KMS-11 (cell line): Measurements from ENCODE around the gene PPP1R12C.

Experiments used
- H2AFZ ChIP-seq: fragments of 200-600 bp; sonication (generic); 2 replicates; pipeline ENCODE4 v1.6.1; 2016; ENCODE audit warnings: antibody characterized with exemption, mixed run types, low read depth
- H3K27ac ChIP-seq: fragments of 200-600 bp; sonication (generic); 2 replicates; pipeline ENCODE4 v1.6.1; 2016; ENCODE audit warnings: mild to moderate bottlenecking, mixed run types
- H3K27me3 ChIP-seq: fragments of 200-600 bp; sonication (generic); 2 replicates; pipeline ENCODE4 v1.6.1; 2017; ENCODE audit warnings: mild to moderate bottlenecking, low read depth, mixed run types, moderate library complexity; ENCODE audit not compliant: insufficient read depth
- H3K36me3 ChIP-seq: fragments of 200-600 bp; sonication (generic); 2 replicates; pipeline ENCODE4 v1.6.1; 2017; ENCODE audit warnings: mild to moderate bottlenecking, mixed run types; ENCODE audit not compliant: insufficient read depth
- H3K4me1 ChIP-seq: fragments of 200-600 bp; sonication (generic); 2 replicates; pipeline ENCODE4 v1.6.1; 2016; ENCODE audit warnings: mild to moderate bottlenecking, low read depth, mixed run types; ENCODE audit not compliant: poor library complexity, severe bottlenecking
- H3K4me2 ChIP-seq: fragments of 200-600 bp; sonication (generic); 2 replicates; pipeline ENCODE4 v1.7.0; 2016; ENCODE audit warnings: mild to moderate bottlenecking, mixed run types
- H3K4me3 ChIP-seq: fragments of 200-600 bp; sonication (generic); IDR thresholded peaks from 2 replicates; pipeline ENCODE4 v1.6.1; 2017; ENCODE audit warnings: low read depth, low read length, mixed read lengths; ENCODE audit not compliant: insufficient read depth
- H3K79me2 ChIP-seq: fragments of 200-600 bp; sonication (generic); 2 replicates; pipeline ENCODE4 v1.6.1; 2016; ENCODE audit warnings: low read depth, mixed run types; ENCODE audit not compliant: insufficient read depth
- H3K9ac ChIP-seq: fragments of 200-600 bp; sonication (generic); 2 replicates; pipeline ENCODE4 v1.6.1; 2016; ENCODE audit warnings: mild to moderate bottlenecking, mixed run types
- H4K20me1 ChIP-seq: fragments of 200-600 bp; sonication (generic); 2 replicates; pipeline ENCODE4 v1.6.1; 2016; ENCODE audit warnings: mild to moderate bottlenecking, mixed run types; ENCODE audit not compliant: insufficient read depth
- TF ChIP-seq, protein P1 (sequence below): fragments of 200-600 bp; sonication (generic); conservative IDR thresholded peaks from 2 replicates; pipeline ENCODE4 v1.6.1; 2017; ENCODE audit warnings: low read depth, mild to moderate bottlenecking, antibody characterized with exemption, low read length, moderate library complexity, mixed read lengths

Gene PPP1R12C

DNA sequence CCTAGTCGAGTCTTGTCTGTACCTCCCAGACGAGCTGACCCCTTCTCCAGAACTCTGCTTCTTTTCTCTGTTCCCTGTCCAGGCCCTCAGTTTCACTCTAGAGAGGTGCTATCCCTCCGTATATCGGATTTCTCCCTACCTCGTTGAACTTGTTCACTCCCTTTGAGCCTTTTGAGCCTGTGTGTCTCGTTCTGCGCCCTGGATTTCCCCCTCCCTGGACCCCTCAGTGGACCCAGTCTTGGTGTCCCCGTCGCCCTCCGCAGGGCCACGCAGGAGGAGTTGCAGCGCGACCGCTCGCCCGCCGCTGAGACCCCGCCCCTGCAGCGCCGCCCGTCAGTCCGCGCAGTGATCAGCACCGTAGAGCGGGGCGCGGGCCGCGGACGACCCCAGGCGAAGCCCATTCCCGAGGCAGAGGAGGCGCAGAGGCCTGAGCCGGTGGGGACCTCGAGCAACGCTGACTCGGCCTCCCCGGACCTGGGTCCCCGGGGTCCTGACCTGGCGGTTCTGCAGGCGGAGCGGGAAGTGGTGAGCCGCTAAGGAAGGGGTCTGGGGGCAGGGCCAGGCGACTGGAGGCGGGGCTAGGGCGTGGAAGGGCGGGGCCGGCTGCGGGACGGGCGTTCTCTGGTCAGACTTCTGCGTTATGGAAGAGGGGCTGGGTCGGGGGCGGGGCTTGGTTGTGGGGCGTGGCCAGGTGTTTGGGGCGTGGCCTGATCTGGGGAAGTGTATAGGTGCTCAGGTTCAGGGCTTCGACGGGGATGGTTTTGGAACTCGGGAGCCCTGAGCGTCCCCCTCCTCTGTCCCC lies 36.3 kb downstream of the PPP1R12C start:
- Histone ChIP-seq H3K79me2 (no peaks in the 10 kb centered on the region), H3K4me3 (no peak overlapping the region), H4K20me1 (no peaks in the 10 kb centered on the region), H3K27ac (0 out of 2 replicates have a peak overlapping the region, but pooled peaks have one; percentile 42), H3K27me3 (no peaks in the 10 kb centered on the region; the same call in 1 of the 2 replicates), H3K4me1 (no peaks in the 10 kb centered on the region), H3K36me3 (no peaks in the 10 kb centered on the region), H2AFZ (peak overlapping the region; percentile 44), H3K4me2 (peak overlapping the region; percentile 81), H3K9ac (peak overlapping the region; percentile 19; the same call in 1 of the 2 replicates)
- TF ChIP-seq, protein P1, sequence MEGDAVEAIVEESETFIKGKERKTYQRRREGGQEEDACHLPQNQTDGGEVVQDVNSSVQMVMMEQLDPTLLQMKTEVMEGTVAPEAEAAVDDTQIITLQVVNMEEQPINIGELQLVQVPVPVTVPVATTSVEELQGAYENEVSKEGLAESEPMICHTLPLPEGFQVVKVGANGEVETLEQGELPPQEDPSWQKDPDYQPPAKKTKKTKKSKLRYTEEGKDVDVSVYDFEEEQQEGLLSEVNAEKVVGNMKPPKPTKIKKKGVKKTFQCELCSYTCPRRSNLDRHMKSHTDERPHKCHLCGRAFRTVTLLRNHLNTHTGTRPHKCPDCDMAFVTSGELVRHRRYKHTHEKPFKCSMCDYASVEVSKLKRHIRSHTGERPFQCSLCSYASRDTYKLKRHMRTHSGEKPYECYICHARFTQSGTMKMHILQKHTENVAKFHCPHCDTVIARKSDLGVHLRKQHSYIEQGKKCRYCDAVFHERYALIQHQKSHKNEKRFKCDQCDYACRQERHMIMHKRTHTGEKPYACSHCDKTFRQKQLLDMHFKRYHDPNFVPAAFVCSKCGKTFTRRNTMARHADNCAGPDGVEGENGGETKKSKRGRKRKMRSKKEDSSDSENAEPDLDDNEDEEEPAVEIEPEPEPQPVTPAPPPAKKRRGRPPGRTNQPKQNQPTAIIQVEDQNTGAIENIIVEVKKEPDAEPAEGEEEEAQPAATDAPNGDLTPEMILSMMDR = no peak

DNA sequence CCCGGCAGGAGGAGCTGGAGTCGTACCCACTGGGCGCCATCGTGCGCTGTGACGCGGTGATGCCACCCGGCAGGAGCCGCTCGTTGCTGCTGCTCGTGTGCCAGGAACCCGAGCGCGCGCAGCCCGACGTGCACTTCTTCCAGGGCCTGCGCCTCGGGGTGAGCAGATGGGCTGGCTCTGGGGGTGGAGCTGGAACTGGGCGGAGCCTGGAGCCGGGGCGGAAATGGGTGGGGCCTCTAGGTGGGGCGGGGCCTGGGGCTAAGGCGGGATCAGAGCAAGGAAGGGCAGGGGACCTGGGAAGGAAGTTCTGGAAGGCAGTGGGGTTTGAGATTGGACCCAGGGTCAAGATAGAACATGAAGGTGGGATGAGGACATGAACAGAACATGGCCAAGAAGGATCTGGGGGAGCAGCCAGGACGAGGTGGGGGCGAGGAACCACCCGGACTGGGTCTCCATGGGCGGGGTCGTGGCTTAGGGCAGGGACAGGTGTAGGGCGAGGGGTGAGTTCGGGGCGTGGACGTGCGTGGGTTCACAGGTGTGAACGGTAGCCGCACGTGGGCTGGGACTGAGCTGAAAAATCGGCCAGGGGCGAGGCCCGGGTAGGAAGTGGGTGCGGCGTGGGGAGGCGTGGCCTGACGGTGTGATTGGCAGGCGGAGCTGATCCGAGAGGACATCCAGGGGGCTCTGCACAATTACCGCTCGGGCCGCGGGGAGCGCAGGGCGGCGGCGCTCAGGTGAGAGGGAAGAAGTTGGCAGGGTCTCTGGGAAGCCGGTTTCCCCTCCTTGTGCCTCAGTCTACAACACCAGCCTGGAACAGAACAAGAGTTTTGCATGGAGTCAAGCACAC lies 37.1 kb downstream of the PPP1R12C start:
- peak overlapping the region; percentile 62 for H3K9ac ChIP-seq
- peak overlapping the region; percentile 44 for H2AFZ ChIP-seq
- no peaks in the 10 kb centered on the region for H4K20me1 ChIP-seq
- TF ChIP-seq, protein P1 = no peak
- H3K4me1 ChIP-seq = no peaks in the 10 kb centered on the region
- peak overlapping the region; percentile 72 for H3K27ac ChIP-seq
- H3K4me2 ChIP-seq = peak overlapping the region; percentile 81
- no peak overlapping the region for H3K4me3 ChIP-seq
- H3K27me3 ChIP-seq = peaks cover 4% of the 10 kb centered on the region; the same call in 1 of the 2 replicates
- H3K36me3 ChIP-seq = no peaks in the 10 kb centered on the region
- no peaks in the 10 kb centered on the region for H3K79me2 ChIP-seq

DNA sequence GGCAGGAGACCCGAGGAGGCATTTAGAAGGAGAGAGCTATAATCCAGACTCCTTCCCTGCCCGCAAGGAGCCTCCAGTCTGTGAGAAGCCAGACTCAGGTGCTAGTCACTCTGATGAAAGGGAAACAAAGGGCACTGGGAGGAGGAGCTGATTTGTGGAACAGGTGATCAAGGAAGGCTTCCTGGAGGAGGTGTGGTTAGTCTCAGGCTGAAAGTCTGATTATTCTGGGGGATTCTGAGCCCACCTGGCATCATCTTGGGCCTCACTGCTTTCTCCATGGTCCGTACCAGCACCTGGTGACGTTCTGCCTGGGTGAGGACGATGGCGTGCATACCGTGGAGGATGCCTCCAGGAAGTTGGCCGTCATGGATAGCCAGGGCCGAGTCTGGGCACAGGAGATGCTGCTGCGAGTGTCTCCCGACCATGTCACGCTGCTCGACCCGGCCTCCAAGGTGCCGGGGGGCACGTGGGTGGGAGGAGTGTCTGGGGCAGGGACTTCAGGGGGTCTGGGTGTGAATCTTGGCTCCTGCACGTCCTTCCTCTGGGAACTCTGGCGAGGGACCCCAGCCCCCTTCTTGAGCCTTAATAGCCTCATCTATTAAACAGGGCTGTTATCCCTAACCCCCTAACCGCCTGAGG lies 37.9 kb downstream of the PPP1R12C start:
- H3K9ac ChIP-seq = peak overlapping the region; percentile 62; the same call in 1 of the 2 replicates

DNA sequence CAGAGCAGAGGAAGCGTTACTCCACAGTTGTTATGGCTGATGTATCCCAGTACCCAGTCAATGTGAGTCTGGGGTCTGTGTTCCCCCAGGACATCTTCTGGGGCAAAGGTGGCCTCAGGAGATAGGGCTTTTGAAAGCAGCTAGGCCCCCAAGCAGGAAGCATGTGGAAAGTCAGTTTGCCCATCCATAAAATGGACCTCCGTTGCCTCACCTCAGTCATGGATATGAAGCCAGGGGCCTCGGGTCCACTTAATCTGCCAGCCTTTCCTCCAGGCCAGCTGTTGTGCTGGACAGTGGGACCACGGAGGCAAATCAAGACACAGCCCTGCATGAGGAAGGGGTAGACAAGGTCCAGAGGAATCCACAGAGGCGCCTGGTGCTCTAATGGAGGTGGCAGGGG lies 38.4 kb downstream of the PPP1R12C start:
- Histone ChIP-seq H3K27me3 (peaks cover 7% of the 10 kb centered on the region; the same call in 1 of the 2 replicates), H3K4me1 (no peaks in the 10 kb centered on the region), H3K4me3 (no peak overlapping the region), H3K27ac (no peak overlapping the region), H4K20me1 (no peaks in the 10 kb centered on the region), H3K9ac (no peak overlapping the region), H3K4me2 (no peak overlapping the region), H3K79me2 (no peaks in the 10 kb centered on the region), H3K36me3 (no peaks in the 10 kb centered on the region), H2AFZ (no peak overlapping the region)
- TF ChIP-seq, protein P1 = no peak

More for the DNA sequence above, 37.9 kb downstream of the PPP1R12C start:
- Histone ChIP-seq H3K36me3 (no peaks in the 10 kb centered on the region), H2AFZ (peak overlapping the region; percentile 44), H3K4me1 (no peaks in the 10 kb centered on the region), H3K79me2 (no peaks in the 10 kb centered on the region), H3K4me2 (peak overlapping the region; percentile 16; the same call in 1 of the 2 replicates), H3K27ac (no peak overlapping the region), H3K4me3 (no peak overlapping the region), H3K27me3 (peaks cover 7% of the 10 kb centered on the region; the same call in 1 of the 2 replicates), H4K20me1 (no peaks in the 10 kb centered on the region)
- TF ChIP-seq, protein P1 = no peak
